MG63 (cell line): ENCODE results near the gene NCEH1. TPM values are rescaled to one million over a fixed set of nuclear protein-coding genes. Genes with fewer than 3 reads are reported as not detected.
A peak's percentile ranks its signal among the peaks of the same experiment; 100 is the strongest.
"Not testable (repeated sequence)": the region's sequence is repeated elsewhere in the genome, so short reads cannot be mapped to it uniquely, and the experiment has no call there.

Experiments used
- DNase-seq: peaks from one replicate; pipeline ENCODE4 v3.0.0-alpha.2; 2020
- H3K27me3 ChIP-seq: fragments of 250-450 bp; sonication (Bioruptor Pico); 2 replicates; pipeline ENCODE4 v1.5.1; 2020; ENCODE audit warnings: mild to moderate bottlenecking, moderate library complexity
- H3K36me3 ChIP-seq: fragments of 250-450 bp; sonication (Bioruptor Pico); 2 replicates; pipeline ENCODE4 v1.5.1; 2020; ENCODE audit warnings: mild to moderate bottlenecking, moderate library complexity
- H3K4me3 ChIP-seq: fragments of 250-450 bp; sonication (Bioruptor Pico); 2 replicates; pipeline ENCODE4 v1.5.1; 2020; ENCODE audit warnings: mild to moderate bottlenecking, moderate library complexity
- H3K9me3 ChIP-seq: fragments of 250-450 bp; sonication (Bioruptor Pico); 2 replicates; pipeline ENCODE4 v1.5.1; 2020; ENCODE audit warnings: mild to moderate bottlenecking, moderate library complexity
- total RNA-seq: library from RNA; depleted of rRNA; stranded (reverse); fragments of >200 nt; shearing (Covaris generic); gene quantifications from 2 replicates; pipeline ENCODE4 v1.2.3, GENCODE V29; 2014; ENCODE audit warnings: low replicate concordance

Gene NCEH1
- total RNA-seq, 1 experiment from 2014 or later: 24.8 TPM

DNA sequence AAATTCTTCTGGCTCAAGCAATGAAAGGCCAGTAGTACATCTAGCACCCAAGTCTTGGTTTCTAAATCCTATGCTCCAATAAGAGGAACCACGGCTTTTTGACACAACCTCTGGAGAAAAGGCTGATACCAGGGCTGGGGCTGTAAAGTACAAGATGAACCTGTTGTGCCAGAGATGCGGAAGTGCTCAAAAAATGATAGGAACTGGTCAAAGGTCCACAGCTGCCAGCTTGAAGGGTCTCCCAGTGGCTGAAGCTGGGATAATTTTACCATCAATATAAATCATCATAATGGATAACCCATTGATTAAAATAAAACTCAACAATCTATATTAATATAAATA lies 558 bp upstream of the NCEH1 start:
- peak; percentile 56 for DNase-seq
- Histone ChIP-seq H3K4me3 (peak overlapping the region; percentile 77), H3K27me3 (no peaks in the 10 kb centered on the region), H3K9me3 (no peaks in the 10 kb centered on the region), H3K36me3 (peaks cover 9% of the 10 kb centered on the region; the same call in 1 of the 2 replicates)

DNA sequence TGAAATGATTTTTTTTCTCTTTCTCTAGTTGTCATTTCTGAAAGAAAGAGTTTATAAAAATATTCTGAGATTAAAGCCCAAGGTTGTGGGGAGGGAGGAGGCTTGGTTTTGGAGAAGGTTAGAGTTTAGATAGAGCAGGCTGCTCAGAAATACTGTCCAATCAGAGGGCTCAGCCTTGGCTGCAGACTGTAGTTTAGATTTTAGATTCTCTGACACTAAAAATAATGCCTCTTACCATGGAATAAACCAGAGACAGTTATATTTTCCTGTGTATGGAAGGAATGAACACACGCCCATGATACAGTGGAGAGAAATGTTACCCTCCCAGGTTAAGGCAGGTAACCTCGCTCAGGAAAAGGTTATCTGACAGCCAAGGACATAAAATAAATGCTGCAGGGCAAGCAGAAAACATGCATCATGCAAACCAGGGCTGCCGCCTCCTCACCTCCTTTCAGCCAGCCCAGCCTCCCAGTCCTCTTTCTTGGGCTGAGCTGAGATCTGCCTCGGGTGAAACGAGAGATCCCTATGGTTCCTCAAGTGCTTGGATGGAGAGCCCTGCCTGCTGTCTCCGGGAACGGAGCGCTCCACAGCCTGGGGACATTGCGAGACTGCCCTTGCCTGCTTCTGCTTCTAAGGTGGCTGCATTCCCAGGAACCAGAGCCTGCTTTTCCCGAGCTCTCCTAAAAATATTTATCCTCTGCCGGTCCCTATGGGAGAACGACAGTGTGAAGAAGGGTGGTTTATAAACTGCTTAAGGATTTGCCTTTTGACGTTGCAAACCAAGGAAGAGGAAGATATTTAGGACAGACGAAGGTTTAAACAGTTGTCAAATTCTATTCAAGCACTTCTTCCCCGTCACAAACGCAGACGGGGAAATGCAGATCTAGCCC lies 848 bp downstream of the NCEH1 start:
- Histone ChIP-seq H3K9me3 (no peaks in the 10 kb centered on the region), H3K4me3 (peak overlapping the region; percentile 77), H3K36me3 (peaks cover 9% of the 10 kb centered on the region; the same call in 1 of the 2 replicates), H3K27me3 (no peaks in the 10 kb centered on the region)
- DNase-seq: peak; percentile 29

DNA sequence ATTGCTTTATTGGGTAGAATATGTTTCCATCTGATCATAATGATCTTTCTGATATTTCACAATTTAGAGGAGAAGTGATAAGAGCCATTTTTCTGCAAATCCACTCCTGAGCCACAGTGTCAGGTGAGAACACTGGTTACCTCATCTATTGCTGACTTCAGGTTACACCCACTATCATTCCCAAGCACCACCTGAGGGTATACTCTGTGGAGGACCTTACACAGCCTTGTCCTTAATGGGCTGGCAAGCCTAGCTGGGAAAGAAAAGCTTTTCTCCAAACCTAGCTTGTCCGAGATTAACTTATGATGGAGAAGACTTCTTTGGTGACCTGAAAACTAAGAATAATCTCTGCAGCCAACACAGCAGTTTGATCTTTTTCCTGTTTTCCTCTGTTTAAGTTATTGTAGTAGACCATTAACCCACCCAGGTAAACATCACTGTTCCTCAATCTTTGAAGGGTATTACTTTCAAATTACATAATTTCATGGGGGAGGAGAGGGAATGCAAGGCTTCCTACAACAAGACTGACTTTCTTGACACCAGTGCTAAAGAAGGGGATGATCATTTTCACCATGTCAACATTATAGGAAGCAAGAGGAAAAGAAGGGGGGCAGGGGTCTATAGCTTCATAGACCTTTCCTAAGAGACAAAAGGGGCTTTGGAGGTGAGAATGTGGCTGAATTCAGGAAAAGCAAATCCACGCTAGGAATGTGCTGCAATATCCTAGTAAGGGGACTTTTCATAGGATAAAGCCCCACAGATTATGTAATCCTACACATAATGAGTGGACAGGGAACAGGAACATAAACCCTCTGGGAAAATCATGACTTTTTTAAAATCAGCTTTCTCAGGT lies 1.7 kb downstream of the NCEH1 start:
- Histone ChIP-seq H3K9me3 (no peaks in the 10 kb centered on the region), H3K36me3 (peaks cover 12% of the 10 kb centered on the region), H3K27me3 (no peaks in the 10 kb centered on the region), H3K4me3 (peak overlapping the region; percentile 77)
- no peak for DNase-seq

DNA sequence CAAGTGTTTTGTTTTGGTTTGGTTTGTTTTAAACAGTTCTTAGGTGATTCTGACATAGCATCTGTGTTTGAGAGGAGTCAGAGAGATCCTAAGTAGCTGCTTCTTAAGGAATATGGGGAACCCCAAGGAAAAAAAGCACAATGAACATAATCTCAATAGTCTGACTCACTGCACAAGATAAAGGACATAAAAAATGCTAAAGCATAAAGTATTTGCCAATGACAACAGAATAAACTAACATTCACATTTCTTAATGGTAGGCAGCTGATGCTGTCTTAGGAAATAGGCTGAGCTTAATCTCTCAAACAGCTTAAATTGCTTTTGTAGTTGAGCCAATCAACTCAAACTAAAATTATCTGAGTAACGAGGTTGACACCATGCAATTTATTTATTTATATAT lies 2.9 kb downstream of the NCEH1 start:
- H3K9me3 ChIP-seq: no peaks in the 10 kb centered on the region
- no peaks in the 10 kb centered on the region for H3K27me3 ChIP-seq
- DNase-seq: no peak
- peaks cover 18% of the 10 kb centered on the region for H3K36me3 ChIP-seq
- H3K4me3 ChIP-seq: peak overlapping the region; percentile 77

DNA sequence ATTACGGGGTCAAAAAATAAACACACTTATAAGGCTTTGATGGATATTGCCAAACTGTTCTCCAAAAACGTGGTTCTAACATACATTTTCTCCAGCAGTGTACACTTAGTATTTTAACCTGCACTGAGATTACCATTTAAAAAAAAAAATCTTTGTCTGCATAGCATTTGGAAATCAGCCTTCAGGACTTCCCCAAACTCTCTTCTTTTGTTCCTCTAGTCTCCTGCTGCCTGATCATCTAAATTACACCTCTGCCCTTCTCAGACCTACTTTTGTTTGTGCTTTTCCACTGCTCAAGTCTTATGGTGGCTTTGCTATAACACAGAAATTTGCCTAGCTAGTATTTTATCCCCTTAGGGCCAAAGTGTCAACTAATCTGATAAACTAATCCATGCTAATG lies 3.8 kb downstream of the NCEH1 start:
- Histone ChIP-seq H3K4me3 (no peak overlapping the region), H3K27me3 (no peaks in the 10 kb centered on the region), H3K36me3 (peaks cover 27% of the 10 kb centered on the region), H3K9me3 (no peaks in the 10 kb centered on the region)
- no peak for DNase-seq

DNA sequence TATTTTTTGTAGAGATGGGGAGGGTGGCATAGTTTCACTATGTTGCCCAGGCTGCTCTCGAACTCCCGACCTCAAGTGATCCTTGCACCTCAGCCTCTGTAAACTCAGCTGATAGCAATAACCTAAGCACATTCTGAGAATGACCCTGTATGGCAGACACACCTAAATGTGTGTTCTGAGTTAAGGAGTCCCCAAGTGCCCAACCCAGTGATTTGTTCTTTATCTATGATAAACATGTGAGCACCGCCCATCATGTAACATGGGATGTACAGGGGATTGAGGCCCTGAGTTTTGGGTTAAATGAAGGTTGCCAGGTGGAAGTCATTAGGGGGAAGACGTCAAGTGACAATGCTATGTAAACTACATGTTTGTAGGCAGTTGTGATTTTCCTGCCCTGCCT lies 5.7 kb downstream of the NCEH1 start:
- H3K36me3 ChIP-seq: peaks cover 28% of the 10 kb centered on the region
- H3K4me3 ChIP-seq: no peak overlapping the region
- no peaks in the 10 kb centered on the region for H3K27me3 ChIP-seq
- H3K9me3 ChIP-seq: no peaks in the 10 kb centered on the region
- no peak for DNase-seq

DNA sequence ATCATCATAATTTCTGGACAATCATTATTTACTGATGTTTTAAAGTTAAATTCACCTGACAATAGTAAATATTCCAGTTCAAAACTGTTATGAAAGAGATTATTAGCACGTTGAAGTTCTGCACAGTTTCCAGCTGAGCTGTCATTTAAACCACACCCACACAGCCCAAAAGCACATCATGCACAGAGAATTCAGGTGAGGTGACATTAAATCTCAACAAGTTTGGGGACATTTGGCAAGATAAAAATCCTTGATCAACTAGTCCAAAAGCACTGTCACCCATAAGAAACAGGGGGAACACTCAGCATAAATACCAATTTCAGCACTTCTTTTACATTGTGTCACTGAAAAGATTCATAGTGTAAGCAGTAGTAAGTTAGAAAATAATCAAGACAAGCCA lies 6.9 kb downstream of the NCEH1 start:
- no peaks in the 10 kb centered on the region for H3K27me3 ChIP-seq
- peaks cover 34% of the 10 kb centered on the region for H3K36me3 ChIP-seq
- no peaks in the 10 kb centered on the region for H3K9me3 ChIP-seq
- no peak for DNase-seq
- no peak overlapping the region for H3K4me3 ChIP-seq

DNA sequence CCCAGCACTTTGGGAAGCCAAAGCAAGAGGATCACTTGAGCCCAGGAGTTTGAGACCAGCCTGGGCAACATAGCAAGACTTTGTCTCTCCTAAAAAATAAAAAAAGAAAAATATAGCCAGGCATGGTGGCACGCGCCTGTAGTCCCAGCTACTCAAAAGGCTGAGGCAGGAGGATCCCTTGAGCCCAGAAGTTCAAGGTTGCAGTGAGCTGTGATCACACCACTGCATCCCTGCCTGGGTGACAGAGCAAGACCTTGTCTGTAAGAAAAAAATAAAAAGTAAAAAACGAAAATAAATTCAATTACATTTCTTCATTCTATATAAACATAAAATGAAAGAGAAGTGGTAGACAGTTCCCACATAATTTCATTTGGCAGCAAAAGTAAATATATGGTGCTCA lies 8.1 kb downstream of the NCEH1 start:
- DNase-seq, H3K9me3 ChIP-seq, H3K27me3 ChIP-seq, H3K4me3 ChIP-seq: not testable (repeated sequence)
- H3K36me3 ChIP-seq: peaks cover 36% of the 10 kb centered on the region

DNA sequence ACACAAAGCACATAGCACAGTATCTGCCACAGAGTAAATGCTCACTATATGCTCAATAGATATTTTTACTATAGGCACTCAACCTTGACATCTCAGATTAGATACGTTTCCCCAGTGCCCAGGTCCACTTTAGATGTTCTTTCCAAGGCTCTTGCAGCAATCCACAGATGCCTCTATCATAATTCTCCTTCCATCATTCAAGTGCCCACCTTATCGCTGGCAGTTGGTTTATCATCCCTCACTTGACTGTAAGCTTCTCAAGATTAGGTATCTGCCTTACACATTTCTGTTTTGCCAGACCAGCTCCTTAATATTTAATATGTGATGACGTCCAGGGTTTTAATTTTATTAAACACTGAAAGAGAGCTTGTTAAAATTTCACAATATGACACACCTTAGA lies 8.6 kb downstream of the NCEH1 start:
- Histone ChIP-seq H3K4me3 (no peak overlapping the region), H3K27me3 (no peaks in the 10 kb centered on the region), H3K9me3 (no peaks in the 10 kb centered on the region), H3K36me3 (peaks cover 35% of the 10 kb centered on the region)
- DNase-seq: no peak

DNA sequence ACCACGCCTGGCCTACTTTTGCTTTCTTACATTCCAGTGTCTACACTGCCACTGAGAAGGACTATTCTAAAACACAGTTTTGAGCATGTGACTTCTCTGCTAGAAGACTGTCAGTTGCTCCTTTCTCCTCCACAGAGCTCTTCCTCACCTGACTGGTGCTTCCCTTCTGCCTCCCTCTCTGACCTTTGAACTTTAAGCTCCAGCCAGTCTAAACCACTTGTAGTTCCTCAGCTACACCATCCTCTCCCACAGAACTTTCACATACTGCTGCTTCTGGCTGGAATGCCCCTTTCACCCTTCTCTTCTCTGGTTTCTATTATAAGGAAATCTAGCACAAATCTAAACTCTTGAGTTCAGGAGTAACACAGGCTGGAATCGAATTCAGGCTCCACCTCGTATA lies 9.1 kb downstream of the NCEH1 start:
- no peaks in the 10 kb centered on the region for H3K27me3 ChIP-seq
- H3K9me3 ChIP-seq: no peaks in the 10 kb centered on the region
- no peak overlapping the region for H3K4me3 ChIP-seq
- H3K36me3 ChIP-seq: peaks cover 34% of the 10 kb centered on the region
- DNase-seq: no peak

DNA sequence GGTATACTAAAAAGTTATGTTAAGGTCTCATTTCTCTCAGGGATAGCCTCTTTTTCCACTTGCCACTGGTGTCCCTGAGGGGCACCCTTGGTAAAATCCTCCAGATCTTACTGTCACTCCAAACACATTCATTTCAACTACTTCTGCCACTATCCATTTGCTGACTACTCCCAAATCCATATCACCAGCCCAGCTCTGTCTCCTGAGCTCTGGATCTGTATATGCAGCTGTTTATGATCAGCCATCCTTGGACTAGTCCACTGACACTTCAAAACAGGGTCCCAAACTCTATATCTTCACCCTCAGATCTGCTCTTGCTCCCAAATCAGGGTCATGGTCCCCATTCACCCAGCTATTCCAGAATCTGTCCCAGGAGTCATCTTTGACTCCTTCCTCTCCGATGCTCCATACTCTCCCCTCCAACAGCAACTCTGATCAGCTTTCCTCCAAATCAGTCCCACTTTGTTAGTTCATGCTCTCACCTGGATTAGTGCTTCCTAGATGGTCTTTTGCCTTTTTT lies 9.9 kb downstream of the NCEH1 start:
- Histone ChIP-seq H3K27me3 (no peaks in the 10 kb centered on the region), H3K4me3 (no peak overlapping the region), H3K9me3 (no peaks in the 10 kb centered on the region), H3K36me3 (peaks cover 36% of the 10 kb centered on the region)
- no peak for DNase-seq

DNA sequence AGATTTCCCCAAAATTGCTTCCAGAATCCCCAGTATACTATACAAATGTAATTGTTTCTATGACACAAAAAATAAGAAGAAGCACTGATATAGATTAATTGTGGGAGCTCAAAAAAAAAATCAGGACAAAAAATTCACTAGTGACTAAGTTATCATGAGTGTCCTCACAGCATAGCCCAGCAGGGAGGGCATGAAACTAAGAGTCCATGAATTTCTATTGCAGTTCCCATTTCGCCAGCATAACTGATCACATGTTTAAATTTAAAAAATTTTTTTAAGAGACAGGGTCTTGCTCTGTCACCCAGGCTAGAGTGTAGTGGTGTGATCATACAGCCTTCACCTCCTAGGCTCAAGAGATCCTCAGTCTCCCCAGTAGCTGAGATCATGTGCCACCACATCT lies 10.6 kb downstream of the NCEH1 start:
- Histone ChIP-seq H3K27me3 (no peaks in the 10 kb centered on the region), H3K9me3 (no peaks in the 10 kb centered on the region), H3K4me3 (no peak overlapping the region), H3K36me3 (peaks cover 43% of the 10 kb centered on the region)
- no peak for DNase-seq

DNA sequence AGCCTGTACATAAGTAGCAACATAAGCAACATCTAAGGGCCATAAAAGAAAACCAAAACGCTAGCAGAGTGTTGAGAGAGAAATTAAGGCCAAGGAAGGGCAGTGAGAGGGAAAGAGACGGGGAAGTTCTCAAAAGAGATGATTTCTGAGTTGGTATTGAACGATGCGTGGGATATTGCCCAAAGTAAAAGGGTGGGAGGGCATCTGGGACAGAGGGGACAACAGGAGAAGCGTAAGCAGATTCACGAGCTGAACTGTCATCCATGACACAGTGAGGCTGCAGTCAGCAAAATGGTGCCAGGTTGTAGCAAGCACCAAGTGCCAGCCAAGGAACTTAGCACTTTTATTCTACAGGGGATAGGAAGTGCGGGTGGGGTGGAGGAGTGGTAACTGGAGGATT lies 11.8 kb downstream of the NCEH1 start:
- Histone ChIP-seq H3K36me3 (peaks cover 50% of the 10 kb centered on the region), H3K9me3 (no peaks in the 10 kb centered on the region), H3K4me3 (no peak overlapping the region), H3K27me3 (no peaks in the 10 kb centered on the region)
- DNase-seq: no peak

DNA sequence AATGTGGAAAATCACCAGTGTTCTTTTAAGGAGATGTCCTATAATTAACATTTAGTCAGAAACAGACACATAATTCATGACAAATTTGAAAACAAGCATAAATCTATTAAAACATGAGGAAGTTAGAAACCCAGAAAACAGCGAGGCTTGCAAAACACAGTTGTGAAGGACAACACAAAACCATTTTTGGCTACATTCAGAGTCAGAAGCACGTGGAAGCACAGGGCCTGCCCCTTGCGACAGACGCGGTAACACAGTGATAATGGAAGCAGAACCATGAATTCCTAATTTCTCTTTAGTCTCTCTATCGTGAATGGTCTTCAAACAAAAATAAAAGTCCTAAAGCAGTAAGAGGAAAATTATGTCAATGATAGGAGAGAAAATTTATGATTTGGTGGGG lies 12.2 kb downstream of the NCEH1 start:
- no peaks in the 10 kb centered on the region for H3K9me3 ChIP-seq
- DNase-seq: no peak
- peaks cover 46% of the 10 kb centered on the region for H3K36me3 ChIP-seq
- no peaks in the 10 kb centered on the region for H3K27me3 ChIP-seq
- no peak overlapping the region for H3K4me3 ChIP-seq

DNA sequence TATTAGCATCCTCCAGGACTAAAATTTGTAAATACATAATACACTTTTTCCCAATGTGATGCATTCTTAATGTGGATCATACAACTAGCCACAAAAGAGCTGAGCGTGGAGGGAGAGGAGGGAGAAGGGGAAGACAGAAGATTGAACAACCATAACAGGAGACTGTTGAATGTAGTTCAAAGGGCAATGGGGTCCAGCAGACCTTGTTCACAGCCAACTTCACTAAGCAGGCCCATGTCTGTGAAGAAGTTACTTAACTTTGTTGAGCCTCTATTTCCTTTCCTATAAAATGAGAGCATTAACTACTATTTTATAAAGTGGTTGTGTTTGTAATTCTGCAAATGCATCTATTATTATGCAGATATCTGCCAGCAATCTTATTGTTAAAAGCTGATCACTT lies 13.3 kb downstream of the NCEH1 start:
- H3K36me3 ChIP-seq: peaks cover 47% of the 10 kb centered on the region
- no peaks in the 10 kb centered on the region for H3K9me3 ChIP-seq
- H3K4me3 ChIP-seq: no peak overlapping the region
- DNase-seq: no peak
- H3K27me3 ChIP-seq: no peaks in the 10 kb centered on the region

DNA sequence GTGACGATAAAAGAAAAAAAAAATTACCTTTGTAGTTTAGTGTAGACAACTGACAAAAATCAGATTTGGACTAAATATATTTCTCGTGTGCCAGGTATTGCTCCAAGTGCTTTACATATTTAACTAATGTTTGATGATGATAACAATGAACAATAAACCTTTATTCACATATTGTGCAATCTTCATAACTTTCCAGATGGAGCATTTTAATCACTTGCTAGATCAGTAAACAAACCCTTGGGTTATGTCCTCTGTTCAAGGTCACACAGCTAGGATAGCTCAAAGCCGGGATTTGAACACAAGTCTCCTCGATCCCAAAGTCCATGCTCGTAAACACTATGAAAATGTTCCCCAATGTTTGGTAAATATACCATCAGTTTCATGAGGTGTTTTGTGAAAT lies 14.5 kb downstream of the NCEH1 start:
- DNase-seq: no peak
- Histone ChIP-seq H3K27me3 (no peaks in the 10 kb centered on the region), H3K36me3 (peaks cover 43% of the 10 kb centered on the region), H3K9me3 (no peaks in the 10 kb centered on the region), H3K4me3 (no peak overlapping the region)

DNA sequence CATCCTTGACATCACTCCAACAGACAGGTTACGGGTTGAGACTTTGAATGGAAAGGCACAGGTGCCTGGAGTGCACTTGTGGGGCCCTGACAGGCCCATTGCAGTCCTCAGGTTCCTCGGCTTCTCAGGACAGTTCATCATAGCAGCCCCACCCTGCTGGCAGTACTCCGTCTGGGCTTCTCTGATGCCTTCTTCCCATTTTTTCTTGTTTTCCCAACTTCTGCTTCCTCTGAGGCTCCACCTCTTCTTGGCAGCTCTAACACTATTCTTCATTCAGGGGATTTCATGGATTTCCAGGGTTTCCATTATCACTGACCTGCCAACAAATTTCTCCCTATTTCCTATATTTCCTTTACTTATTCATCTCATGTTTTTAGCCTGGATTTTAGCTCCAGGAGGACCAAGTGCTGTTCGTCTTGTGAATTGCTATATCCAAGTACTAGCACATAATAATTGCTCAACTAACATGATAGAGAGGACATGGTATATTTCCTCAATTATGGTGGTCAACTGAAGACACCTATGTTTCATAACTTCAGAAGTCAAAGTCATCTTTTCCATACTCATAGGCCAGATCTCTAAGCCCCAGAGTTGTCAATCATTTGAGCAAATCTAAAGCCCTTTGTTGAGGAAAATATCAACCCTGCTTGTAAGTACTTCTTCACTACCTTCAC lies 16.2 kb downstream of the NCEH1 start:
- Histone ChIP-seq H3K9me3 (no peaks in the 10 kb centered on the region), H3K36me3 (peaks cover 42% of the 10 kb centered on the region), H3K4me3 (no peak overlapping the region), H3K27me3 (no peaks in the 10 kb centered on the region)
- DNase-seq: no peak
